GM21737 (cell line): Measurements from ENCODE around the gene ASB12.
A peak's percentile ranks its signal among the peaks of the same experiment; 100 is the strongest.
"Not testable (repeated sequence)": the region's sequence is repeated elsewhere in the genome, so short reads cannot be mapped to it uniquely, and the experiment has no call there.

Source experiments
- ATAC-seq: cut with Tn5 transposase; IDR thresholded peaks from one replicate; pipeline ENCODE4 v1.9.1; 2021; ENCODE audit warnings: mild to moderate bottlenecking, moderate library complexity; ENCODE audit not compliant: unreplicated experiment

Gene ASB12, protein sequence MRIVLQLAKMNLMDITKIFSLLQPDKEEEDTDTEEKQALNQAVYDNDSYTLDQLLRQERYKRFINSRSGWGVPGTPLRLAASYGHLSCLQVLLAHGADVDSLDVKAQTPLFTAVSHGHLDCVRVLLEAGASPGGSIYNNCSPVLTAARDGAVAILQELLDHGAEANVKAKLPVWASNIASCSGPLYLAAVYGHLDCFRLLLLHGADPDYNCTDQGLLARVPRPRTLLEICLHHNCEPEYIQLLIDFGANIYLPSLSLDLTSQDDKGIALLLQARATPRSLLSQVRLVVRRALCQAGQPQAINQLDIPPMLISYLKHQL

GRCh38 chrX:64230123-64230970 is at the start of gene ASB12:
Gene ASB12 (minus strand): TSS chrX:64230607. CDS start chrX:64225650, 4,957 bp downstream.
- no peak for ATAC-seq

GRCh38 chrX:64265265-64265664 is 34.9 kb upstream of the ASB12 start:
- no peak for ATAC-seq

GRCh38 chrX:64229154-64229553 is 1.3 kb downstream of the ASB12 start:
- ATAC-seq, result no peak

- no peak for ATAC-seq
These were observed 12.4 kb downstream of the ASB12 start for GRCh38 chrX:64218023-64218422.

GRCh38 chrX:64213989-64214388 is 16.4 kb downstream of the ASB12 start:
- ATAC-seq, result not testable (repeated sequence)

DNA sequence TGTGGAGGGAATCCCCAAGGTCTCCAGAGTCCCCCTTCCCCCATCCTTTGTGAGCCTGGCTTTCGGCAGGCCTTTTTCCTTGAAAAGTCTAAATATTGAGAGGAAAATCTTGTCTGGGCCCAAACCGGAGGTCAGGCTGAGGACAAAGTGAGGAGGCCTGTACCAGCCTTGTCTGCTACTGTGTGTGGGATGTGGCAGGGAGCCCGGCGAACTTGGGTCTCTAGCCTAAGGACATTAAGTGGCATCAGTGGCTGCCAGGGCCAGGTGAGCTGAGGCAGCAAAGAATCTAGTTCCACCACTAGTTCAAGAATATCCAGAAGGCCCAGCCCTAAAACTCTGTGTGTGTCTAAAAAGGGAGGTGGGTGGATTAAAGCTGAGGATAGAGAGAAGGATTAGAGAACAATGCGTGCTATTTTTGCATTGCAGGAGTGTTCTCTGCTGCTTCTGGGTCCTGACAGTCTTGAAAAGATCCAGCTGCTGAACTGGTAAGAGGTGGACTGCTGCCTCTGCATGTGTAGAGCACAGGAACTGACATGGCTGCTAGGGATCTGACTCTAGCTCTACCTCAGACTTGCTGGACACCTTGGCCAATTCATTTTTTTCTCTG is 23.7 kb downstream of the ASB12 start:
- no peak for ATAC-seq

DNA sequence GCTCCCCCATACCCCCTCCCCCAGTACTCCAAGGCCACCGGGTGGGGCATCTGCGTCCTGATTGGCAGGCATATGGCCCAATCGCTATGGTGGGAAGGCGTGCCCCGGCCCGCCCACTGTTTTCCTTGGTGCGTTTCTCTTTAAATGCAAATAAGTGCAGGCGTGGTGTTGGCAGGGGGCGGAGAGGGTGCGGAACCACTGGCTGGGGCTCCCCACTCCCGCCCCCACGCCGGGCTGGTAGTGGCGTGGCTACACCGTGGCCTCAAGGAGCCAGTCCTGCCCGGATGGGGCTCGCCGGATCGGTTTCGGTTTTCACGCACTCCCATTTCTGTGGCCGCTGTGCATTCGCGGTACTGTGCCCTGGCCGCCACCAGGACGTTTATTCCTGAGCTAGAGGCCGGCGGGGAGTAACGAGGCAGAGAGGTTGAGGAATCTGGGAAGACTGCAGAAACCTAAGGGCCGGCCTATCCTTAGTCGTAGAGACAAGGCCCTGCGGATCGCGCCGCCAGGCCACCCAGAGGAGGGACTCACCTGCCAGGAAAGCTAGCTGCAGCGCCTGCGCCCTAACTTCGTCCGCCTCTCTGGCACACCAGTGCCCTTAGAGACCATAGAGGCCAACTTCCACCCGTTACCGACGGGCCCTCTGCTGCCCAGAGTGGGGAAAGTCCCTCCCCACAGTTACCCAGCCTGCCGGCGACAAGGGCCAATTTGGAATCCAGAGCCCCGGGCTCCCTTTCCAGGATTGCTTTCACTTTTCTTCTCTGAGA is 24.5 kb downstream of the ASB12 start:
- ATAC-seq, result peak; percentile 88

DNA sequence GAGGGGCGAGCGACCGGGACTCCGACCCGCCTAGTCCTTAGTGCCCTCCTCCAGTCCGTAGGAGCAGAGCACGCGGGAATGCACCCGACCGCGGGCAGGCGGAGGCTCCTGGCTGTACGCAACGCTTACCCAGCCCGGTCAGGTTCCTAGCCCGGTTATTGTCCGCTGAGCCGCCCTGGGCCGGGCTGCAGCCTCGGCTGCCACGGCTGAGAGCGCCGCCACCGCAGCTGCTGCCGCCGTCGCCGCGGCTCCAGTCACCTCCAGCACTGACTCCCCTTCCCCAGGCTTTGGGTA is 25.0 kb downstream of the ASB12 start, which contains the start of gene AMER1:
TSS of gene AMER1 (minus strand) at position 268 of the 294 bp plus-strand sequence. CDS start 12,422 bp downstream, outside the sequence.
- peak; percentile 44 for ATAC-seq

GRCh38 chrX:64204701-64205440 is 25.5 kb downstream of the ASB12 start:
- ATAC-seq, result peak; percentile 10

GRCh38 chrX:64204252-64204651 is 26.2 kb downstream of the ASB12 start:
- no peak for ATAC-seq

DNA sequence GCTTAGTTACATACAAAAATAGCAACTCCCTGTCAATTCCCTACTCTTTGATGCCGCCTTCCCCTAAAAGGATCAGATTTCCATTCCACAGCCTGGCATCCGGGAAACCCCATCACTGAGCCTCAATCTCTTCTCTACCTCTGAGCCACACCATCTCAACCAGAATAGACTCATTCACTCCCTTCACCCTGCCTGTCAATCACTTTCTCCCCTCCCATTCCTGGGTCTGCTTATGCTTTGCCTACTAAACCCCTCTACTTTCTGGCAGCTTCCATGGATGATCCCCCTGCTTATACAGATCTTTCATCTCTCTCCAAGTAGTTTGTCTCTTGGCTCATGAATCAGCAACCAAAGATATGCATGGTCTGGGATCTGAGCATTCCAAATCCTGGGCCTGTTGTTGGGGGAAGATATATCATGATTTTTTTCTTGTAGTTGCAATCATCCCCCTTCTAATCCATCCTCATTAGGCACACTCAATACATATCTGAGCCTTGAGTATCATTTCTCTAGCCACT is 27.5 kb downstream of the ASB12 start:
- ATAC-seq, result no peak

DNA sequence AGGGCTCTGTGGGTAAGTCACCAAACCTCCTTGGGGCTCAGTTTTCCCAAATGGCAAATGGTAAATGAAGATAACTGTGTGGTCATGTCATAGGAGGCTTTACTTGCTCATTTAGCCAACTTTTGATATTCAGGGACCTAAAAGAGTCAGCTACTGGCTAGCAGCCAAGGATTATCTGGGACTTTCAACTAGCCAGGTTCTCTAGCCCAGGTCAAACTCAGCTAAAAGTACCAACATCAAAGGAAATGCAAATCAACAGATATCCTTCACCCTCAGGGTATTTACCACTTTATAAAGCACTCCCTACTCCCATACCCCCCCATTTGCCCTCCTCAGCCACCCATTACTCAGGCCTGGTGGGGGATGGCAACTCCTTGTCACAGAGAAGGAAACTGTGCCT is 32.4 kb downstream of the ASB12 start:
- no peak for ATAC-seq

DNA sequence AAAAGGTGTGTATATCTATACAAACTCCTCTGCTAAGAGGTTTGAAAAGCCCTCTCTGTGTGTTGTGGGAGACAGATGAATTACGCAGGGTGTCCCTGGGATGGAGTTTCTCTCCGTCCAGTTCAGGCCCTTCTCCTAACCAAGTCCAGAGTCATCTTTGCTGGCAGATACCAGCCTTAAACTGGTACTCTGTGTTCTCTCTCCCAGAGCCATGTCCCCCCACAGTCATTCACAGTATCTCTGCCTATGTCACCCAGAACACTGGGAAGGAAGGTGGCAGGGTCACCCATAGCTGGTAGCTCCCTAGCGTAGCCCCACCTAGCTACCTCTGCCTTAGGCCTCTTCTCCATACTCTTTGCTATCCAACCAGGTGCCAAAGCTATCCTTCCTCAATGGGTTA is 33.8 kb downstream of the ASB12 start:
- ATAC-seq, result no peak

DNA sequence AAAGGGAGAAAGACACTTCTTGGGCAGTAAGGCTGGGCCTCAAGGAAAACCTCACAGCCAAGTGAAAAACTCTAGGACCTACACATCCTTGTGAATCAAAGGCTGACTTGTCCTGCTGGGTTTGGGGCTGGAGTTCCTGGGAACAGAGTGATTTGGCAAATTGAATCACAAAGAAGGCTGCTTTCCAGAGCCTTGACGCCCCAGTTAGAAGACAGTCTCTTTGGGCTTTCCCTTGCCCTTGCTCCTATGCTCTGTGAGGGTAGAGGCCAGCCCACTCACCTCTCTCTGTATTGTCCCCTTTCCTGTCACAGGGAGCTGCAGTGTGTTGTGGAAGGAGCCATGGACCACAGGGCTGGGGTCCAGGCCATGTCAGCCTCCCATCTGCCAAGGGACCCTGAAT is 34.5 kb downstream of the ASB12 start:
- no peak for ATAC-seq

GRCh38 chrX:64192673-64193072 is 37.7 kb downstream of the ASB12 start:
- no peak for ATAC-seq

- no peak for ATAC-seq
These were observed 38.4 kb downstream of the ASB12 start for GRCh38 chrX:64192040-64192439.

GRCh38 chrX:64191281-64192010 is 39.0 kb downstream of the ASB12 start:
- ATAC-seq, result no peak

- no peak for ATAC-seq
These were observed 40.2 kb downstream of the ASB12 start for GRCh38 chrX:64190136-64190740.

- no peak for ATAC-seq
These were observed 41.5 kb downstream of the ASB12 start for GRCh38 chrX:64188901-64189300.
